ENCODE measurements around the gene ARHGAP45. TPM values are rescaled to one million over a fixed set of nuclear protein-coding genes. Genes with fewer than 3 reads are reported as not detected.

Gene ARHGAP45
- total and polyA plus RNA-seq, 2 of the 8 experiments (the other 6 are each of a cell fraction or from before 2014, with no cell fraction given) = 31.4 to 41.8 TPM

DNA sequence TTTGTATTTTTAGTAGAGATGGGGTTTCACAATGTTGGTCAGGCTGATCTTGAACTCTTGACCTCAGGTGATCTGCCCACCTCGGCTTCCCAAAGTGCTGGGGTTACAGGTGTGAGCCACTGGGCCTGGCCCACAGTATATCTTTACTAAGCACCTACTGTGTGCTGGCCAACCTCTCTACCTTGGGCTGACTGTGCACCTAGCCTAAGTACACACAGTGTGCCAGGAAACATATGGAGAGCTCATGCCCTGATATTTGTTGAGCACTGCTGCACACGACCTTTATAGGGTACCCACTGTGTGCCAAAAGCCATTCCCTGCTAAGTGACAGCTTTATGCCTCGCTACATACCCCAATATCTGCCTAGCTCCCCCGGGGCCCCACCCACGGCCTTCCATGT is 6.3 kb upstream of the ARHGAP45 start:
- Histone ChIP-seq H2BK15ac (ENCODE audit: low read length) (no peak overlapping the region), H3K4me3 (ENCODE audit: extremely low read depth in 1 of 4, insufficient read depth in 2 of 4, low read depth in 3 of 4, low read length in 4 of 4) (no peak overlapping the region), H3K79me2 (ENCODE audit: control insufficient read depth in 1 of 2, insufficient read depth in 2 of 2, low read length in 2 of 2) (no peaks in the 10 kb centered on the region), H4K20me1 (replicated peaks in 1 of 2; ENCODE audit: control insufficient read depth in 1 of 2, insufficient read depth in 2 of 2, low read length in 2 of 2) (peaks cover 0 to 5% of the 10 kb centered on the region in 2 experiments), H3K23me2 (ENCODE audit: low read depth, low read length) (peaks cover 4% of the 10 kb centered on the region; the same call in 1 of the 2 replicates), H4K5ac (ENCODE audit: insufficient read length, low read depth, low read length) (no peak overlapping the region), H2BK5ac (ENCODE audit: low read depth, low read length) (no peak overlapping the region), H3K18ac (ENCODE audit: extremely low read depth, low read length) (no peak overlapping the region), H2BK20ac (ENCODE audit: low read length) (no peak overlapping the region), H3K79me1 (ENCODE audit: low read depth, low read length) (no peaks in the 10 kb centered on the region), H2AFZ (ENCODE audit: low read length) (no peak overlapping the region), H3K4ac (replicated peaks; ENCODE audit: insufficient read length, low read depth, low read length) (no peak overlapping the region), H3K27me3 (replicated peaks in 1 of 4; ENCODE audit: control insufficient read depth in 3 of 4, extremely low read depth in 1 of 4, insufficient read depth in 3 of 4, low read length in 3 of 4) (peaks cover 0 to 12% (median 4%) of the 10 kb centered on the region in 4 experiments; a peak in 4 of 7 replicates), H3K14ac (ENCODE audit: insufficient read length) (no peak overlapping the region), H3K27ac (ENCODE audit: low read depth, low read length) (no peak overlapping the region), H3K9ac (replicated peaks in 1 of 4; ENCODE audit: extremely low read depth in 1 of 4, low read depth in 3 of 4, low read length in 3 of 4) (no peak overlapping the region), H2BK120ac (replicated peaks; ENCODE audit: low read depth, low read length) (no peak overlapping the region), H3K36me3 (ENCODE audit: control insufficient read depth in 2 of 4, insufficient read depth in 4 of 4, low read length in 3 of 4) (peaks cover 0 to 36% (median 12%) of the 10 kb centered on the region in 4 experiments; a peak in 6 of 8 replicates), H3K4me1 (replicated peaks in 1 of 4; ENCODE audit: control insufficient read depth in 3 of 4, insufficient read depth in 4 of 4, low read length in 3 of 4) (peaks cover 0 to 16% (median 10%) of the 10 kb centered on the region in 4 experiments; a peak in 5 of 7 replicates), H3K56ac (replicated peaks; ENCODE audit: insufficient read length, low read depth, low read length) (no peak overlapping the region), H2BK12ac (ENCODE audit: low read depth, low read length) (no peak overlapping the region), H2AK5ac (ENCODE audit: low read depth, low read length) (no peak overlapping the region), H3K23ac (ENCODE audit: insufficient read length) (no peak overlapping the region), H3K4me2 (ENCODE audit: insufficient read depth in 1 of 2, low read depth in 2 of 2, low read length in 2 of 2) (no peak overlapping the region), H3K9me3 (ENCODE audit: insufficient read depth in 2 of 2, low read depth in 1 of 2, low read length in 1 of 2) (peaks cover 37 to 54% of the 10 kb centered on the region in 2 experiments), H4K8ac (ENCODE audit: extremely low read depth, insufficient read depth, low read length) (no peak overlapping the region), H4K91ac (replicated peaks; ENCODE audit: insufficient read length, low read length) (no peak overlapping the region)
- 87% methylated on average over 5 of the region's 5 CpGs; no CpG with 5 or more reads in 1 of the 2 experiments for WGBS, 2 experiments (ENCODE audit: extremely low coverage in 1 of 2, insufficient coverage in 1 of 2, insufficient read length in 1 of 2, insufficient replicate concordance in 2 of 2, low coverage in 1 of 2, low lambda C conversion rate in 2 of 2, missing lambda C conversion rate in 1 of 2)
- CTCF ChIA-PET (ENCODE audit: partially characterized antibody) = no interaction called here
- POLR2A ChIA-PET (ENCODE audit: partially characterized antibody) = interaction anchor here (0.7 to 2.7 kb wide), 5 partner anchors 9 to 28 kb away, joined by 3 to 7 read pairs (median 5); no protein-coding TSS in a partner anchor
- no peak for DNase-seq (ENCODE audit: low read depth in 1 of 2, low spot score in 2 of 2)
- FAIRE-seq = no peak
- TF ChIP-seq, protein P1, sequence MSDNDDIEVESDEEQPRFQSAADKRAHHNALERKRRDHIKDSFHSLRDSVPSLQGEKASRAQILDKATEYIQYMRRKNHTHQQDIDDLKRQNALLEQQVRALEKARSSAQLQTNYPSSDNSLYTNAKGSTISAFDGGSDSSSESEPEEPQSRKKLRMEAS (IDR thresholded peaks at IDR 0.05) = no peak
- TF ChIP-seq KDM1A (IDR thresholded peaks at IDR 0.05; ENCODE audit: borderline replicate concordance, low read length) (no peak), EGR1 (IDR thresholded peaks at IDR 0.05; ENCODE audit: borderline replicate concordance, low read depth, low read length) (no peak), KDM4A (IDR thresholded peaks at IDR 0.05; ENCODE audit: low read depth, low read length, severe bottlenecking) (no peak), SP1 (IDR thresholded peaks at IDR 0.05; ENCODE audit: low read depth, low read length) (no peak), SUZ12 (IDR thresholded peaks at IDR 0.05; ENCODE audit: low read length) (no peak), TCF12 (IDR thresholded peaks at IDR 0.05; ENCODE audit: low read depth, low read length) (no peak), CBX8 (IDR thresholded peaks at IDR 0.05; ENCODE audit: borderline replicate concordance, low read depth, low read length) (no peak), GABPA (IDR thresholded peaks at IDR 0.05; ENCODE audit: borderline replicate concordance, insufficient read depth, low read length) (no peak), JUN (IDR thresholded peaks at IDR 0.05; ENCODE audit: low read depth, low read length) (no peak), TBP (IDR thresholded peaks at IDR 0.05; ENCODE audit: low read depth, low read length) (no peak), JUND (IDR thresholded peaks at IDR 0.05; ENCODE audit: low read length) (no peak), SP4 (IDR thresholded peaks at IDR 0.05; ENCODE audit: low read length) (no peak)
- TF ChIP-seq, protein P2, sequence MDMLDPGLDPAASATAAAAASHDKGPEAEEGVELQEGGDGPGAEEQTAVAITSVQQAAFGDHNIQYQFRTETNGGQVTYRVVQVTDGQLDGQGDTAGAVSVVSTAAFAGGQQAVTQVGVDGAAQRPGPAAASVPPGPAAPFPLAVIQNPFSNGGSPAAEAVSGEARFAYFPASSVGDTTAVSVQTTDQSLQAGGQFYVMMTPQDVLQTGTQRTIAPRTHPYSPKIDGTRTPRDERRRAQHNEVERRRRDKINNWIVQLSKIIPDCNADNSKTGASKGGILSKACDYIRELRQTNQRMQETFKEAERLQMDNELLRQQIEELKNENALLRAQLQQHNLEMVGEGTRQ (IDR thresholded peaks at IDR 0.05; ENCODE audit: low read length) = no peak
